CD8-positive, alpha-beta memory T cell (primary cell): Measurements from ENCODE around the gene VWF. TPM values are rescaled to one million over a fixed set of nuclear protein-coding genes. Genes with fewer than 3 reads are reported as not detected.

Experiments
- CTCF ChIA-PET: fragments of 350-600 bp; sonication (Branson Sonifier 250); formaldehyde crosslinking; loops from one replicate; lab custom pipeline; 2021; ENCODE audit warnings: antibody characterized with exemption; lab: Charles Lee
- POLR2A ChIA-PET: fragments of 350-600 bp; sonication (Branson Sonifier 250); formaldehyde crosslinking; loops from one replicate; lab custom pipeline; 2021; ENCODE audit warnings: antibody characterized with exemption; lab: Charles Lee
- DNase-seq, 5 donors: peaks; one replicate each; pipeline versions ENCODE4 v3.0.0 to v3.0.0-alpha.2; 2020 to 2022; ENCODE audit warnings: mixed read lengths in 1 of 5
- H3K27ac ChIP-seq: one replicate; pipeline ENCODE4 v1.7.0; 2013; ENCODE audit warnings: low read depth, mild to moderate bottlenecking, low read length, moderate library complexity
- H3K27me3 ChIP-seq: 2 replicates; pipeline ENCODE4 v1.7.0; 2013; ENCODE audit warnings: low read length, mild to moderate bottlenecking; ENCODE audit not compliant: insufficient read depth, poor library complexity, severe bottlenecking
- H3K36me3 ChIP-seq: 2 replicates; pipeline ENCODE4 v1.7.0; 2013; ENCODE audit warnings: mild to moderate bottlenecking, low read length, moderate library complexity; ENCODE audit not compliant: insufficient read depth
- H3K4me1 ChIP-seq: 2 replicates; pipeline ENCODE4 v1.7.0; 2013; ENCODE audit warnings: mild to moderate bottlenecking, low read length, moderate library complexity; ENCODE audit not compliant: insufficient read depth
- H3K4me3 ChIP-seq: 2 replicates; pipeline ENCODE4 v1.7.0; 2013; ENCODE audit warnings: mild to moderate bottlenecking, low read length
- H3K9me3 ChIP-seq: 2 replicates; pipeline ENCODE4 v1.7.0; 2013; ENCODE audit warnings: mild to moderate bottlenecking, low read length
- H3K27ac Mint-ChIP-seq, 8 donors: one replicate each; pipeline ENCODE4 v1.8.0; 2020 to 2021; ENCODE audit warnings: mixed read lengths in 8 of 8, mild to moderate bottlenecking in 6 of 8, inconsistent platforms in 3 of 8, moderate library complexity in 3 of 8
- H3K27me3 Mint-ChIP-seq, 2 donors: one replicate each; pipeline ENCODE4 v1.8.0; 2020 to 2021; ENCODE audit warnings: mixed read lengths in 2 of 2, mild to moderate bottlenecking in 1 of 2, moderate library complexity in 1 of 2
- H3K36me3 Mint-ChIP-seq, 3 donors: one replicate each; pipeline ENCODE4 v1.8.0; 2020 to 2021; ENCODE audit warnings: mixed read lengths in 3 of 3, inconsistent platforms in 1 of 3, mild to moderate bottlenecking in 1 of 3
- H3K4me1 Mint-ChIP-seq, 3 donors: one replicate each; pipeline ENCODE4 v1.8.0; 2020 to 2021; ENCODE audit warnings: mixed read lengths in 3 of 3, inconsistent platforms in 1 of 3, mild to moderate bottlenecking in 1 of 3
- H3K4me3 Mint-ChIP-seq, 7 donors: one replicate each; pipeline ENCODE4 v1.8.0; 2020 to 2021; ENCODE audit warnings: mixed read lengths in 7 of 7, mild to moderate bottlenecking in 6 of 7, moderate library complexity in 4 of 7, inconsistent platforms in 2 of 7
- H3K9me3 Mint-ChIP-seq, 5 donors: one replicate each; pipeline ENCODE4 v1.8.0; 2020 to 2022; ENCODE audit warnings: mixed read lengths in 5 of 5, mild to moderate bottlenecking in 3 of 5, moderate library complexity in 2 of 5, inconsistent platforms in 1 of 5
- polyA plus RNA-seq: library from polyadenylated mRNA; unstranded; fragments of 300-500 nt; fragmentation: Illumina TruSeq; gene quantifications from one replicate; pipeline ENCODE4 v1.2.3, GENCODE V29; 2021
- total RNA-seq, 2 experiments: library from RNA; stranded (reverse); gene quantifications; one replicate each; pipeline ENCODE4 v1.2.3, GENCODE V29; 2021

Gene VWF
- total and polyA plus RNA-seq, 3 experiments from 2014 or later = 0.02 TPM; not detected in 2

GRCh38 chr12:5945071-5946008 lies 179.1 kb downstream of the VWF start, which contains the start of gene ANO2:
ANO2 (minus strand) TSS chr12:5945259; CDS start chr12:5945217, 42 bp downstream.
- Mint-ChIP-seq H3K4me3 (no peak within 1 kb of the TSS), H3K9me3 (peaks cover 0 to 2% (median 0%) of the 10 kb centered on the region in 5 donors), H3K27me3 (peaks cover 40 to 83% of the 10 kb centered on the region in 2 donors), H3K4me1 (peaks cover 0 to 2% (median 0%) of the 10 kb centered on the region in 3 donors), H3K36me3 (no peaks in the 10 kb centered on the region), H3K27ac (peak within 1 kb of the TSS in 2 of 8 donors; percentile 7 to 10)
- ChIA-PET POLR2A (no interaction called here), CTCF (no interaction called here)
- Histone ChIP-seq H3K9me3 (no peaks in the 10 kb centered on the region), H3K4me3 (no peak within 1 kb of the TSS), H3K27ac (no peak within 1 kb of the TSS), H3K36me3 (no peaks in the 10 kb centered on the region), H3K4me1 (no peaks in the 10 kb centered on the region), H3K27me3 (peaks cover 30% of the 10 kb centered on the region)
- no peak for DNase-seq

- Histone ChIP-seq H3K27me3 (peaks cover 36% of the 10 kb centered on the region), H3K36me3 (no peaks in the 10 kb centered on the region), H3K4me1 (no peaks in the 10 kb centered on the region), H3K4me3 (no peak overlapping the region), H3K9me3 (no peaks in the 10 kb centered on the region), H3K27ac (no peak overlapping the region)
- Mint-ChIP-seq H3K27ac (peak overlapping the region in 1 of 8 donors; percentile 7), H3K36me3 (peaks cover 0 to 3% (median 0%) of the 10 kb centered on the region in 3 donors), H3K4me1 (peaks cover 0 to 2% (median 0%) of the 10 kb centered on the region in 3 donors), H3K27me3 (peaks cover 42 to 83% of the 10 kb centered on the region in 2 donors), H3K9me3 (peaks cover 0 to 3% (median 0%) of the 10 kb centered on the region in 5 donors), H3K4me3 (no peak overlapping the region)
- DNase-seq = no peak
- CTCF ChIA-PET = no interaction called here
- POLR2A ChIA-PET = no interaction called here
Measured at GRCh38 chr12:5944688-5945070, 179.8 kb downstream of the VWF start.

DNA sequence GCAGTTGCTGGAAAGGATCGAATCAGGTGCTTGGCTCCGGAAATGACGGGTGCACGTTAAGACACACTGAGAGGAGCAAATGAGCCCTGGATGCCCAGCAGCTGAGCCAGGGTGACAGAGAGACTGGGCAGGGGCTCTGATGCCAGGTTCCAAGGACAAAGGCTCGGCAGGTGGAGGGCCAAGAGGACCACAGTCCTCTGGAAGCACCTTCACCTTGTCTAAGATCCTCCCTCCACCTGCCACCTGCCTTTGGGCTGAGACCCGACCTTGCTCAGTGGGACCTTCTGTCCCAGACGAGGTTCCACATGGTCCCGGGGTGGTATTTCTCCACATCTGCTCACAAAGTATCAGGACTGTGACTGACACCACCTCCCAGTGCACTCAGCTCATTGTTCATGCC lies 180.4 kb downstream of the VWF start:
- no peak overlapping the region for H3K4me3 Mint-ChIP-seq
- H3K9me3 Mint-ChIP-seq = peaks cover 0 to 5% (median 0%) of the 10 kb centered on the region in 5 donors
- ChIA-PET CTCF (no interaction called here), POLR2A (no interaction called here)
- DNase-seq = no peak
- H3K4me3 ChIP-seq = no peak overlapping the region
- H3K36me3 Mint-ChIP-seq = peaks cover 0 to 5% (median 0%) of the 10 kb centered on the region in 3 donors
- no peak overlapping the region for H3K27ac ChIP-seq
- H3K9me3 ChIP-seq = no peaks in the 10 kb centered on the region
- H3K27me3 ChIP-seq = peaks cover 36% of the 10 kb centered on the region
- peaks cover 0 to 2% (median 0%) of the 10 kb centered on the region in 3 donors for H3K4me1 Mint-ChIP-seq
- no peaks in the 10 kb centered on the region for H3K4me1 ChIP-seq
- H3K27me3 Mint-ChIP-seq = peaks cover 42 to 83% of the 10 kb centered on the region in 2 donors
- no peak overlapping the region for H3K27ac Mint-ChIP-seq
- H3K36me3 ChIP-seq = no peaks in the 10 kb centered on the region

- H3K36me3 Mint-ChIP-seq = peaks cover 0 to 5% (median 0%) of the 10 kb centered on the region in 3 donors
- no peaks in the 10 kb centered on the region for H3K36me3 ChIP-seq
- H3K4me1 Mint-ChIP-seq = peaks cover 0 to 2% (median 0%) of the 10 kb centered on the region in 3 donors
- H3K4me3 ChIP-seq = no peak overlapping the region
- H3K9me3 ChIP-seq = no peaks in the 10 kb centered on the region
- H3K27me3 Mint-ChIP-seq = peaks cover 39 to 84% of the 10 kb centered on the region in 2 donors
- DNase-seq = no peak
- no peak overlapping the region for H3K27ac Mint-ChIP-seq
- POLR2A ChIA-PET = no interaction called here
- no peak overlapping the region for H3K27ac ChIP-seq
- peaks cover 36% of the 10 kb centered on the region for H3K27me3 ChIP-seq
- CTCF ChIA-PET = no interaction called here
- H3K4me1 ChIP-seq = no peaks in the 10 kb centered on the region
- H3K9me3 Mint-ChIP-seq = peaks cover 0 to 5% (median 2%) of the 10 kb centered on the region in 5 donors
- no peak overlapping the region for H3K4me3 Mint-ChIP-seq
Measured at GRCh38 chr12:5941907-5942306, 182.6 kb downstream of the VWF start.

DNA sequence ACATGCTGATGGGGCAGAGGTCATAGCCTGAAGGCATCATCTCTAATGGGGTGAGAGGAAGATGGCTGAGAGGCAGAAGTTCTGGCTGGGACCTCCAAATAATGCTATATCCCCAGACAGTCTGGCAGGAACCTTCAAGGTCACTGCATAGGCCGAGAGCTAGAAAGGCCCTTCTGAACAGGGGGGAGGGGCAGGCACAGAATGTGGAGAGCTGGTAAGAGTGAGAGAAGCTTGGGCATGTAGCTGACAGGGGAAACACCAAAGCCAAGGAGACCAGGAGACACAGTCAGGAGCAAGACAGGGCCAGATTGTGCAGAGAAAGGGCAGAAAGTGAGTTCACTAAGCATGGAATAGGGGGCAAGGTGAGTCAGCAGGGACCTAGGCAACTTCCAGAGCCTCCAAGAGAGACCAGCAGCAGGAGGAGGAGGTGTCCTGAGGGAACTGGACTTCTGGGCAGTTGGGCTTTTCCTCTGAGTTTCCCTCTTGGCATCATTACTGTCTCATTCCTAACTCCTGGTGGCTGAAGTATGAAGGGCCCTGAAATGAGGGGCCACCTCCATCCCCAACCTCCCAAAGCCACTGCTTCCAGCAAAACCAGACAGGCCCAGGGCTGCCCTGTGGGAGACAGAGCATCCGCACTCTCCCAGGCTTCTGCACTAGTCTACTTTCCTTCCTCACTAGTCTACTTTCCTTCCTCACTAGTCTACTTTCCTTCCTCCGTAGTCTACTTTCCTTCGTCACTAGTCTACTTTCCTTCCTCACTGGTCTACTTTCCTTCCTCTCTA lies 196.5 kb downstream of the VWF start:
- Histone ChIP-seq H3K4me3 (no peak overlapping the region), H3K36me3 (no peaks in the 10 kb centered on the region), H3K4me1 (no peaks in the 10 kb centered on the region), H3K27ac (no peak overlapping the region), H3K27me3 (no peaks in the 10 kb centered on the region), H3K9me3 (no peaks in the 10 kb centered on the region)
- Mint-ChIP-seq H3K4me3 (no peak overlapping the region), H3K27ac (no peak overlapping the region), H3K9me3 (peaks cover 0 to 2% (median 0%) of the 10 kb centered on the region in 5 donors), H3K36me3 (no peaks in the 10 kb centered on the region), H3K27me3 (peaks cover 5 to 29% of the 10 kb centered on the region in 2 donors), H3K4me1 (no peaks in the 10 kb centered on the region)
- POLR2A ChIA-PET = no interaction called here
- CTCF ChIA-PET = no interaction called here
- DNase-seq = no peak

DNA sequence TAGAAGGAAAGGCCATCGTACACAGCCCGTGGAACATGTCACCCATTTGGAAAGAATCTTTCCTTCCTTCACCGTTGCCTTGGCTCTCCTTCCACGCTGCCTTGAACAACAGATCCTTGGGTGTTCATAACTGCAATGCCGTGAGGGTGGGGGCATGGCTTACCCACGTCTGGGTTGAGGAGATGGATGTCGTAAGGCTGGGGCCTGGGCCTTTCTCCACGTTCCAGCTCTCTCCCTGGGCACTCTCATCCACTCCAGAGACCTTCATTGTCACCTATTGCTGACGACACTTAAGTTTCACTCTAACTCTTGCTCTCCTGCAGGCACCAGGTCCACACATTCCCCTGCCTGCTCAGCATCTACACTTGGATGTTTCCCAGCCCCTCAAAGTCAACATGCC lies 198.8 kb downstream of the VWF start:
- DNase-seq = no peak
- Histone ChIP-seq H3K4me1 (no peaks in the 10 kb centered on the region), H3K27ac (no peak overlapping the region), H3K27me3 (no peaks in the 10 kb centered on the region), H3K4me3 (no peak overlapping the region), H3K9me3 (no peaks in the 10 kb centered on the region), H3K36me3 (no peaks in the 10 kb centered on the region)
- Mint-ChIP-seq H3K36me3 (no peaks in the 10 kb centered on the region), H3K4me1 (no peaks in the 10 kb centered on the region), H3K4me3 (no peak overlapping the region), H3K27me3 (peaks cover 5 to 30% of the 10 kb centered on the region in 2 donors), H3K9me3 (no peaks in the 10 kb centered on the region), H3K27ac (no peak overlapping the region)
- ChIA-PET CTCF (no interaction called here), POLR2A (no interaction called here)

DNA sequence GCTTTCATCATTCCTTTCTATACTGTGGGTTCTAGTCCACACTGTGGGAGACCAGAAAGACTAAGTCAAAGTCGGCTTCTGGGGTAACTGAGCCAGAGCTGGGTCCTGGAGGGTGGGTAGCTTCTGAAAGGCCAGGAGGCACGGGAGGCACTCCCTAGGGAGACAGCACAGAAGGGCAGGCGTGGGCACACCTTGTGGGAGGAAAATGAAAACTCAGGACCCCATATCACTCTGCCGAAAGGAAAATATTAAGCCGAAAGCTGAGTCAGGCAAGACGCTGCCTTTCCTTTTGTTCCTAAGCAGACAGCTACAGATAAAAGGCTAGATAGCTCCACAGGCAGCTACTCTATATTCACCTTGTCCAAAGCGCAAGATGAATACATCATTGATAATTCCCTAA lies 200.1 kb downstream of the VWF start:
- Mint-ChIP-seq H3K27me3 (peaks cover 7 to 34% of the 10 kb centered on the region in 2 donors), H3K9me3 (no peaks in the 10 kb centered on the region), H3K4me3 (no peak overlapping the region), H3K27ac (no peak overlapping the region), H3K36me3 (no peaks in the 10 kb centered on the region), H3K4me1 (no peaks in the 10 kb centered on the region)
- H3K27me3 ChIP-seq = no peaks in the 10 kb centered on the region
- CTCF ChIA-PET = no interaction called here
- no peaks in the 10 kb centered on the region for H3K36me3 ChIP-seq
- H3K4me1 ChIP-seq = no peaks in the 10 kb centered on the region
- H3K4me3 ChIP-seq = no peak overlapping the region
- no peak overlapping the region for H3K27ac ChIP-seq
- no peak for DNase-seq
- no peaks in the 10 kb centered on the region for H3K9me3 ChIP-seq
- POLR2A ChIA-PET = no interaction called here

DNA sequence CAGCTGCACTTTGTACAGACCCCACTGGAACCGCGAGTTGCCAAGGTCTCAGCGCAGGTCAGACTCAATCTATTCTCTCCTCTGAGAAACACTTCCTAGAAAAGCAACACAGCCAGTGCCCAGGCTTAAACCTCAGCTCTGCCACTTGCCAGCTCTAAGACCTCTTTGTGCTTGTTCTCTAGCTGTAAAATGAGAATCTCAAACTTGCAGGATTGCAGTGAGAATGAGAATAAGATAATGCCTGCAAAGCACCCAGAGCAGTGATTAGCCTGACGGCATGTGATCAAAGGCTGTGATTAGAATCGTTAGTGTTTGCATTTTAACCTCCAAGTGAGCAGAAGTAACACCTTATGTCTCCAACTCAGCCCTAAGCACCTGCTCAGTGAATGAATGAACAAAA lies 200.7 kb downstream of the VWF start:
- Histone ChIP-seq H3K4me3 (no peak overlapping the region), H3K27ac (no peak overlapping the region), H3K27me3 (no peaks in the 10 kb centered on the region), H3K4me1 (no peaks in the 10 kb centered on the region), H3K9me3 (no peaks in the 10 kb centered on the region), H3K36me3 (no peaks in the 10 kb centered on the region)
- CTCF ChIA-PET = no interaction called here
- H3K27ac Mint-ChIP-seq = no peak overlapping the region
- peaks cover 0 to 2% (median 0%) of the 10 kb centered on the region in 5 donors for H3K9me3 Mint-ChIP-seq
- H3K27me3 Mint-ChIP-seq = peaks cover 9 to 38% of the 10 kb centered on the region in 2 donors
- no peaks in the 10 kb centered on the region for H3K4me1 Mint-ChIP-seq
- POLR2A ChIA-PET = no interaction called here
- H3K36me3 Mint-ChIP-seq = no peaks in the 10 kb centered on the region
- H3K4me3 Mint-ChIP-seq = no peak overlapping the region
- no peak for DNase-seq
